ENCODE measurements around the gene FAM163B. TPM values are rescaled to one million over a fixed set of nuclear protein-coding genes. Genes with fewer than 3 reads are reported as not detected.

The FAM163B gene
- total RNA-seq, 2 donors from 2014 or later, result 0.78 TPM; not detected in 1

GRCh38 chr9:133640580-133641395 is 31.6 kb upstream of the FAM163B start:
- Histone ChIP-seq H3K27ac (no peak overlapping the region), H3K4me1 (no peaks in the 10 kb centered on the region), H3K27me3 (no peaks in the 10 kb centered on the region), H3K4me3 (no peak overlapping the region), H3K9me3 (no peaks in the 10 kb centered on the region), H3K36me3 (replicated peaks in 1 of 2; ENCODE audit: insufficient read depth in 1 of 2, low read depth in 2 of 2) (no peaks in the 10 kb centered on the region)
- 79 to 82% methylated on average over 11 to 13 of the region's 13 CpGs for WGBS, 2 donors
- TF ChIP-seq CTCF (IDR thresholded peaks at IDR 0.05), result no peak
- TF ChIP-seq POLR2A (IDR thresholded peaks at IDR 0.05), result no peak
- intact Hi-C loops (cut with DNase I), result no loop called here
- DNase-seq (no peak), ATAC-seq (no peak)

GRCh38 chr9:133640160-133640559 is 31.0 kb upstream of the FAM163B start:
- no peak for DNase-seq
- no peak for ATAC-seq
- H3K27ac ChIP-seq, result no peak overlapping the region
- no peak for TF ChIP-seq CTCF (IDR thresholded peaks at IDR 0.05)
- no peak for TF ChIP-seq POLR2A (IDR thresholded peaks at IDR 0.05)
- H3K36me3 ChIP-seq (replicated peaks in 1 of 2; ENCODE audit: insufficient read depth in 1 of 2, low read depth in 2 of 2), result no peaks in the 10 kb centered on the region
- WGBS, 2 donors, result 83 to 90% methylated on average over 7 of the region's 7 CpGs
- no peaks in the 10 kb centered on the region for H3K4me1 ChIP-seq
- H3K4me3 ChIP-seq, result no peak overlapping the region
- H3K27me3 ChIP-seq, result no peaks in the 10 kb centered on the region
- intact Hi-C loops (cut with DNase I), result no loop called here
- H3K9me3 ChIP-seq, result no peaks in the 10 kb centered on the region

GRCh38 chr9:133639613-133640012 is 30.4 kb upstream of the FAM163B start:
- ATAC-seq (no peak), DNase-seq (no peak)
- H3K4me1 ChIP-seq, result no peaks in the 10 kb centered on the region
- intact Hi-C loops (cut with DNase I), result no loop called here
- 82% methylated on average over 8 of the region's 8 CpGs; no CpG with 5 or more reads in 1 of the 2 donors for whole genome bisulfite sequencing, 2 donors
- H3K4me3 ChIP-seq, result no peak overlapping the region
- no peaks in the 10 kb centered on the region for H3K36me3 ChIP-seq (replicated peaks in 1 of 2; ENCODE audit: insufficient read depth in 1 of 2, low read depth in 2 of 2)
- H3K9me3 ChIP-seq, result no peaks in the 10 kb centered on the region
- no peak for TF ChIP-seq CTCF (IDR thresholded peaks at IDR 0.05)
- no peak for TF ChIP-seq POLR2A (IDR thresholded peaks at IDR 0.05)
- no peaks in the 10 kb centered on the region for H3K27me3 ChIP-seq
- no peak overlapping the region for H3K27ac ChIP-seq

- no peaks in the 10 kb centered on the region for H3K36me3 ChIP-seq (replicated peaks in 1 of 2; ENCODE audit: insufficient read depth in 1 of 2, low read depth in 2 of 2)
- intact Hi-C loops (cut with DNase I), result no loop called here
- WGBS, 2 donors, result 46 to 66% methylated on average over 8 of the region's 8 CpGs
- no peaks in the 10 kb centered on the region for H3K27me3 ChIP-seq
- DNase-seq (no peak), ATAC-seq (no peak)
- H3K9me3 ChIP-seq, result no peaks in the 10 kb centered on the region
- H3K4me1 ChIP-seq, result no peaks in the 10 kb centered on the region
- TF ChIP-seq POLR2A (IDR thresholded peaks at IDR 0.05) (no peak), CTCF (IDR thresholded peaks at IDR 0.05) (no peak)
- H3K27ac ChIP-seq, result no peak overlapping the region
- H3K4me3 ChIP-seq, result no peak overlapping the region
Measured at GRCh38 chr9:133638711-133639110, 29.5 kb upstream of the FAM163B start.

GRCh38 chr9:133638076-133638475 is 28.9 kb upstream of the FAM163B start:
- Histone ChIP-seq H3K36me3 (replicated peaks in 1 of 2; ENCODE audit: insufficient read depth in 1 of 2, low read depth in 2 of 2) (no peaks in the 10 kb centered on the region), H3K4me3 (no peak overlapping the region), H3K9me3 (no peaks in the 10 kb centered on the region), H3K27ac (no peak overlapping the region), H3K4me1 (no peaks in the 10 kb centered on the region), H3K27me3 (no peaks in the 10 kb centered on the region)
- TF ChIP-seq CTCF (IDR thresholded peaks at IDR 0.05), result no peak
- no peak for TF ChIP-seq POLR2A (IDR thresholded peaks at IDR 0.05)
- intact Hi-C loops (cut with DNase I), result no loop called here
- ATAC-seq (no peak), DNase-seq (no peak)
- WGBS, 2 donors, result 60 to 61% methylated on average over 8 of the region's 8 CpGs
